Endothelial cell of umbilical vein (primary cell): ENCODE results near the gene GADL1.

Experiments
- CTCF ChIP-seq, 2 donors: IDR thresholded peaks; 1 replicate in 1 of 2; 2 replicates in 1 of 2; pipeline ENCODE4 v1.5.1; 2011; ENCODE audit warnings: low read length in 2 of 2, mild to moderate bottlenecking in 2 of 2, moderate library complexity in 2 of 2, control low read depth in 1 of 2, inconsistent platforms in 1 of 2, low read depth in 1 of 2; ENCODE audit not compliant: insufficient read depth in 1 of 2; ENCODE audit errors: extremely low read depth in 1 of 2
- EZH2 ChIP-seq: IDR thresholded peaks from 2 replicates; pipeline ENCODE4 v1.6.1; 2012; ENCODE audit warnings: borderline replicate concordance, low read depth, mild to moderate bottlenecking, moderate library complexity, low read length, inconsistent platforms; ENCODE audit not compliant: severe bottlenecking
- JUN ChIP-seq: IDR thresholded peaks from 2 replicates; pipeline ENCODE4 v1.6.1; 2011; ENCODE audit warnings: borderline replicate concordance, low read depth; ENCODE audit not compliant: insufficient read length, insufficient read depth
- MAX ChIP-seq: IDR thresholded peaks from 2 replicates; pipeline ENCODE4 v1.6.1; 2011; ENCODE audit not compliant: insufficient read depth, insufficient read length

- TF ChIP-seq CTCF (IDR thresholded peaks at IDR 0.05; ENCODE audit: extremely low read depth in 1 of 2, insufficient read depth in 1 of 2, low read depth in 1 of 2, low read length in 2 of 2), result no peak
- no peak for TF ChIP-seq MAX
- TF ChIP-seq EZH2, result no peak
- no peak for TF ChIP-seq JUN
Observed at GRCh38 chr3:30694148-30694547, 200.3 kb downstream of the GADL1 start.
